Esophagus squamous epithelium (tissue), 5 donors: ENCODE data around the gene AKAP5. TPM values are rescaled to one million over a fixed set of nuclear protein-coding genes. Genes with fewer than 3 reads are reported as not detected.

Source experiments
- DNase-seq: peaks from one replicate; lab custom pipeline; 2025; lab: John Stamatoyannopoulos, UW
- H3K27ac ChIP-seq, 4 donors: fragments of 200-600 bp; sonication (generic); one replicate each; pipeline ENCODE4 v1.5.1; 2016 to 2019; ENCODE audit warnings: mild to moderate bottlenecking in 1 of 4
- H3K27me3 ChIP-seq, 4 donors: fragments of 200-600 bp; sonication (generic); 1 replicate in 3 of 4; 2 replicates in 1 of 4; pipeline versions ENCODE4 v1.5.1 to v1.6.0; 2017 to 2021; ENCODE audit warnings: antibody characterized with exemption in 1 of 4
- H3K36me3 ChIP-seq, 3 donors: fragments of 200-600 bp; sonication (generic); one replicate each; pipeline ENCODE4 v1.5.1; 2016 to 2019
- H3K4me1 ChIP-seq, 3 donors: fragments of 200-600 bp; sonication (generic); one replicate each; pipeline ENCODE4 v1.5.1; 2017 to 2019
- H3K4me3 ChIP-seq, 4 donors: fragments of 200-600 bp; sonication (generic); 1 replicate in 3 of 4; 2 replicates in 1 of 4; pipeline ENCODE4 v1.5.1; 2016 to 2019; ENCODE audit warnings: mild to moderate bottlenecking in 2 of 4, moderate library complexity in 1 of 4
- H3K9me3 ChIP-seq, 3 donors: fragments of 200-600 bp; sonication (generic); one replicate each; pipeline ENCODE4 v1.5.1; 2016 to 2019
- POLR2A ChIP-seq, 4 donors: fragments of 450-650 bp; IDR thresholded peaks; one replicate each; pipeline ENCODE4 v1.6.1; 2017; ENCODE audit warnings: antibody characterized with exemption in 4 of 4, mild to moderate bottlenecking in 4 of 4, moderate library complexity in 3 of 4
- WGBS, 2 donors: methylation state at CpG; one replicate each; pipeline ENCODE4 v1.1.5; 2018; 5-methylcytosine and 5-hydroxymethylcytosine counted together
- intact Hi-C: fragments of 100-400 bp; cut with DNase I; formaldehyde crosslinking; loops from one replicate; pipeline ENCODE4 v1.15.0; 2022
- total RNA-seq, 4 donors: library from RNA; depleted of rRNA; stranded (reverse); fragments of >200 nt; gene quantifications; one replicate each; pipeline ENCODE4 v1.1.0, GENCODE V29; 2016
- TF ChIP-seq, protein P1 (sequence below), 6 experiments: fragments of 450-650 bp in 4 of 6; fragments of 200-600 bp in 2 of 6; sonication (generic) in 2 of 6; IDR thresholded peaks; one replicate each; pipeline ENCODE4 v1.5.1; 2016 to 2019; ENCODE audit warnings: antibody characterized with exemption in 6 of 6, mild to moderate bottlenecking in 4 of 6, moderate library complexity in 4 of 6
- donor health status: DM: yes; HTN: yes; CAD: no.

AKAP5 gene
- total RNA-seq, 4 donors from 2014 or later: 0.04 to 0.38 TPM; not detected in 2

DNA sequence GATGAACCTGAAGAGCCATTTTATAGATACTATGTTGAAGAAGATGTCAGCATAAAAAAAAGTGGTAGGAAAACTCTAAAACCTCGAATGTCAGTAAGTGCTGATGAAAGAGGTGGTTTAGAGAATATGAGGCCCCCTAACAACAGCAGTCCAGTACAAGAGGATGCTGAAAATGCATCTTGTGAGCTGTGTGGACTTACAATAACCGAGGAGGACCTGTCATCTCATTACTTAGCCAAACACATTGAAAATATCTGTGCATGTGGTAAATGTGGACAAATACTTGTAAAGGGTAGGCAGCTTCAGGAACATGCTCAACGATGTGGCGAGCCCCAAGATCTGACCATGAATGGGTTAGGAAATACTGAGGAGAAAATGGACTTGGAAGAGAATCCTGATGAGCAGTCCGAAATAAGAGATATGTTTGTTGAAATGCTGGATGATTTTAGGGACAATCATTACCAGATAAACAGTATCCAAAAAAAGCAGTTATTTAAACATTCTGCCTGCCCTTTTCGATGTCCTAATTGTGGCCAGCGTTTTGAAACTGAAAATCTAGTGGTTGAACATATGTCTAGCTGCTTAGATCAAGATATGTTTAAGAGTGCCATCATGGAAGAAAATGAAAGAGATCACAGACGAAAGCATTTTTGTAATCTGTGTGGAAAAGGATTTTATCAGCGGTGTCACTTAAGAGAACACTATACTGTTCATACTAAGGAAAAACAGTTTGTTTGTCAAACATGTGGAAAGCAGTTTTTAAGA lies 57.5 kb downstream of the AKAP5 start:
- DNase-seq: no peak
- H3K4me3 ChIP-seq: no peak overlapping the region
- no peak for TF ChIP-seq POLR2A (IDR thresholded peaks at IDR 0.05)
- TF ChIP-seq, protein P1, sequence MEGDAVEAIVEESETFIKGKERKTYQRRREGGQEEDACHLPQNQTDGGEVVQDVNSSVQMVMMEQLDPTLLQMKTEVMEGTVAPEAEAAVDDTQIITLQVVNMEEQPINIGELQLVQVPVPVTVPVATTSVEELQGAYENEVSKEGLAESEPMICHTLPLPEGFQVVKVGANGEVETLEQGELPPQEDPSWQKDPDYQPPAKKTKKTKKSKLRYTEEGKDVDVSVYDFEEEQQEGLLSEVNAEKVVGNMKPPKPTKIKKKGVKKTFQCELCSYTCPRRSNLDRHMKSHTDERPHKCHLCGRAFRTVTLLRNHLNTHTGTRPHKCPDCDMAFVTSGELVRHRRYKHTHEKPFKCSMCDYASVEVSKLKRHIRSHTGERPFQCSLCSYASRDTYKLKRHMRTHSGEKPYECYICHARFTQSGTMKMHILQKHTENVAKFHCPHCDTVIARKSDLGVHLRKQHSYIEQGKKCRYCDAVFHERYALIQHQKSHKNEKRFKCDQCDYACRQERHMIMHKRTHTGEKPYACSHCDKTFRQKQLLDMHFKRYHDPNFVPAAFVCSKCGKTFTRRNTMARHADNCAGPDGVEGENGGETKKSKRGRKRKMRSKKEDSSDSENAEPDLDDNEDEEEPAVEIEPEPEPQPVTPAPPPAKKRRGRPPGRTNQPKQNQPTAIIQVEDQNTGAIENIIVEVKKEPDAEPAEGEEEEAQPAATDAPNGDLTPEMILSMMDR (IDR thresholded peaks at IDR 0.05): no peak
- H3K36me3 ChIP-seq: peaks cover 0 to 49% (median 0%) of the 10 kb centered on the region in 3 donors
- H3K9me3 ChIP-seq: no peaks in the 10 kb centered on the region
- intact Hi-C loops: no loop called here
- H3K27ac ChIP-seq: no peak overlapping the region
- no peaks in the 10 kb centered on the region for H3K27me3 ChIP-seq
- H3K4me1 ChIP-seq: peaks cover 0 to 38% (median 0%) of the 10 kb centered on the region in 3 donors
- WGBS, 2 donors: 77 to 90% methylated on average over 9 of the region's 9 CpGs

Other genes with a start within 250 kb of the AKAP5 start
- 1 to 10 TPM in 1 of 4 donors, under 1 TPM in 2, not detected in 1; 0.29 to 2.7 (median 0.31) TPM for gene ESR2, start 171.1 kb upstream of the AKAP5 start, total RNA-seq
- gene MTHFD1, start 77.1 kb upstream of the AKAP5 start, total RNA-seq: 10 to 100 TPM; 27.6 to 66.0 (median 53.8) TPM
- 1 to 10 TPM; 2.4 to 8.0 (median 3.1) TPM for gene ZBTB25, start 38.3 kb downstream of the AKAP5 start, total RNA-seq
- 10 to 100 TPM; 17.8 to 41.8 (median 23.9) TPM for gene ZBTB1, start 39.3 kb downstream of the AKAP5 start, total RNA-seq
- 100 to 1,000 TPM in 2 of 4 donors, 10 to 100 TPM in 2; 18.9 to 130 (median 74.5) TPM for gene HSPA2, start 75.2 kb downstream of the AKAP5 start, total RNA-seq
- 1 to 10 TPM in 3 of 4 donors, under 1 TPM in 1; 0.23 to 1.3 (median 1.2) TPM for gene PPP1R36, start 84.5 kb downstream of the AKAP5 start, total RNA-seq
- 10 to 100 TPM; 44.6 to 87.8 (median 60.8) TPM for gene PLEKHG3, start 238.9 kb downstream of the AKAP5 start, total RNA-seq